Heart left ventricle (tissue), 16 donors: Measurements from ENCODE around the gene ESPN. TPM values are rescaled to one million over a fixed set of nuclear protein-coding genes. Genes with fewer than 3 reads are reported as not detected.
"Not testable (repeated sequence)": the region's sequence is repeated elsewhere in the genome, so short reads cannot be mapped to it uniquely, and the experiment has no call there.

Experiments used
- ATAC-seq, 4 donors: fragments of 200-7000 bp; cut with Tn5 transposase; one replicate each; pipeline ENCODE4 v1.9.1; 2020 to 2022; ENCODE audit warnings: moderate library complexity in 4 of 4, mild to moderate bottlenecking in 3 of 4, moderate number of reproducible peaks in 1 of 4
- DNase-seq, 5 donors: peaks; one replicate each; pipeline ENCODE4 v3.0.0-alpha.2; 2020
- H3K27ac ChIP-seq, 12 donors: fragments of 200-600 bp; sonication (generic) in 4 of 12; one replicate each; pipeline versions ENCODE4 v1.5.0 to v1.8.0; 2016 to 2022; ENCODE audit warnings: mild to moderate bottlenecking in 2 of 12
- H3K27me3 ChIP-seq, 9 donors: fragments of 200-600 bp; sonication (generic) in 2 of 9; one replicate each; pipeline versions ENCODE4 v1.5.1 to v1.8.0; 2016 to 2022; ENCODE audit warnings: mild to moderate bottlenecking in 3 of 9
- H3K36me3 ChIP-seq, 9 donors: fragments of 200-600 bp; sonication (generic) in 2 of 9; one replicate each; pipeline versions ENCODE4 v1.5.0 to v1.8.0; 2018 to 2022; ENCODE audit warnings: mild to moderate bottlenecking in 2 of 9
- H3K4me1 ChIP-seq, 12 donors: fragments of 200-600 bp; sonication (generic) in 4 of 12; one replicate each; pipeline versions ENCODE4 v1.5.0 to v1.8.0; 2016 to 2022; ENCODE audit warnings: mild to moderate bottlenecking in 3 of 12
- H3K4me3 ChIP-seq, 12 donors: fragments of 200-600 bp; sonication (generic) in 4 of 12; one replicate each; pipeline versions ENCODE4 v1.5.0 to v1.8.0; 2017 to 2022; ENCODE audit warnings: mild to moderate bottlenecking in 9 of 12, moderate library complexity in 4 of 12
- H3K9me3 ChIP-seq, 12 donors: fragments of 200-600 bp; sonication (generic) in 4 of 12; one replicate each; pipeline versions ENCODE4 v1.5.0 to v1.8.0; 2016 to 2022; ENCODE audit warnings: mild to moderate bottlenecking in 1 of 12
- POLR2A ChIP-seq, 2 donors: fragments of 450-650 bp; IDR thresholded peaks; one replicate each; pipeline ENCODE4 v1.6.1; 2017; ENCODE audit warnings: antibody characterized with exemption in 2 of 2, mild to moderate bottlenecking in 2 of 2, moderate library complexity in 2 of 2
- WGBS, 4 donors: extraction: QIAGEN DNeasy Blood & Tissue Kit in 2 of 4; methylation state at CpG; one replicate each; pipeline versions ENCODE4 v1.1.5 to v1.1.7; 2013 to 2018; 5-methylcytosine and 5-hydroxymethylcytosine counted together
- intact Hi-C, 10 donors: fragments of 100-400 bp; cut with DNase I; formaldehyde crosslinking; loops; one replicate each; pipeline versions ENCODE4 v1.11.1 to v1.14.2; 2022
- polyA plus RNA-seq, 2 donors: library from polyadenylated mRNA; stranded (reverse); fragments of 200-250 nt; gene quantifications; one replicate each; pipeline ENCODE4 v1.2.3, GENCODE V29; 2013
- total RNA-seq, 9 donors: library from RNA; depleted of rRNA in 2 of 9; stranded (reverse); fragments of >200 nt in 2 of 9; fragmentation: NEBNext Ultra II Directional in 3 of 9; extraction: Animal tissue kit (Norgen Biotek cat#: 25700) in 3 of 9; gene quantifications; one replicate each; pipeline versions ENCODE4 v1.1.0 to v1.2.4, GENCODE V29; 2016 to 2023
- TF ChIP-seq, protein P1 (sequence below), 12 donors: fragments of 200-600 bp; sonication (generic) in 4 of 12; IDR thresholded peaks; one replicate each; pipeline versions ENCODE4 v1.5.0 to v1.8.0; 2018 to 2022; ENCODE audit warnings: antibody characterized with exemption in 12 of 12, mild to moderate bottlenecking in 5 of 12
- donor health status: ischemic (EF 13 %, LVEDD 7.1; RV severe dilation, severe dysfunction).
- donor health status: healthy with polysubstance abuse.
- donor health status: DM: no; HTN: yes; CAD: no.
- donor health status: DM: no; HTN: no; CAD: no.
- donor health status: ischemic (EF 25% LVEDD 6.9; RV normal size, moderate dysfunction).
- donor health status: ischemic (EF 25% LVEDD 5.7; RV mildly dilated, moderate dysfunction).
- donor health status: healthy.
- donor health status: DM: yes; HTN: yes; CAD: no.
- donor health status: ischemic (EF 35%, LVEDD 5.7; RV mildly dilated, moderate dysfunction).
- donor health status: nonischemic (EF 11% LVEDD 7.7; RV severe dilation, severe dysfunction).
- donor health status: DM: yes; HTN: yes; CAD: no.
- donor health status: PGD.
- donor health status: ischemic (EF 29% LVEDD 5.4; RV normal size, mild dysfunction).
- donor health status: nonischemic (EF 23%, LVEDD 6.1; RV moderate dilation, normal function).

ESPN gene
- total and polyA plus RNA-seq, 11 donors, result 0.10 to 1.3 (median 0.21) TPM; not detected in 6

DNA sequence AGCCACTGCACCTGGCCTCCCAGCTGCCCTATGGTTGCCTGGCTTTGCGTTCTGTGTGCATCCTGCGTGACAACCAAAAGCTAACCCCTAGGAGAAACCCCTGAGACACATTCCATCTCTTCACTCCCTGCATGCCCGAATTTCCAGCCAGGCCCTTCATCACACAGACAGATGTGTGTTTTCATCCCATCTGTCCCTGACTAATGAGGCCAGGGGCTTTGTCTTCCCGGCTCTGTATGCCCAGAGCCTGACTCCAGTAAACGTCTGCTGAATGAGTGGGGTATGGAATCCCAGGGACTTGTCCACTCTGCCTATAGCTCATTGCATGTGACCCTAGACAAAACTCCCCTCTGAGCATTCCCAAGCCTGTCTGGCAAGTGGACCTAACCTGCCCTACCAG lies 9.6 kb downstream of the ESPN start:
- H3K36me3 ChIP-seq, result no peaks in the 10 kb centered on the region
- H3K4me3 ChIP-seq, result no peak overlapping the region
- H3K27ac ChIP-seq, result no peak overlapping the region
- ATAC-seq, result no peak
- TF ChIP-seq POLR2A (IDR thresholded peaks at IDR 0.05), result no peak
- TF ChIP-seq, protein P1, sequence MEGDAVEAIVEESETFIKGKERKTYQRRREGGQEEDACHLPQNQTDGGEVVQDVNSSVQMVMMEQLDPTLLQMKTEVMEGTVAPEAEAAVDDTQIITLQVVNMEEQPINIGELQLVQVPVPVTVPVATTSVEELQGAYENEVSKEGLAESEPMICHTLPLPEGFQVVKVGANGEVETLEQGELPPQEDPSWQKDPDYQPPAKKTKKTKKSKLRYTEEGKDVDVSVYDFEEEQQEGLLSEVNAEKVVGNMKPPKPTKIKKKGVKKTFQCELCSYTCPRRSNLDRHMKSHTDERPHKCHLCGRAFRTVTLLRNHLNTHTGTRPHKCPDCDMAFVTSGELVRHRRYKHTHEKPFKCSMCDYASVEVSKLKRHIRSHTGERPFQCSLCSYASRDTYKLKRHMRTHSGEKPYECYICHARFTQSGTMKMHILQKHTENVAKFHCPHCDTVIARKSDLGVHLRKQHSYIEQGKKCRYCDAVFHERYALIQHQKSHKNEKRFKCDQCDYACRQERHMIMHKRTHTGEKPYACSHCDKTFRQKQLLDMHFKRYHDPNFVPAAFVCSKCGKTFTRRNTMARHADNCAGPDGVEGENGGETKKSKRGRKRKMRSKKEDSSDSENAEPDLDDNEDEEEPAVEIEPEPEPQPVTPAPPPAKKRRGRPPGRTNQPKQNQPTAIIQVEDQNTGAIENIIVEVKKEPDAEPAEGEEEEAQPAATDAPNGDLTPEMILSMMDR (IDR thresholded peaks at IDR 0.05), result no peak
- WGBS, 4 donors, result 74 to 83% (median 77%) methylated on average over 5 of the region's 5 CpGs
- H3K27me3 ChIP-seq, result peaks cover 0 to 33% (median 10%) of the 10 kb centered on the region in 9 donors
- H3K4me1 ChIP-seq, result peaks cover 0 to 9% (median 0%) of the 10 kb centered on the region in 12 donors
- H3K9me3 ChIP-seq, result no peaks in the 10 kb centered on the region
- DNase-seq, result no peak
- intact Hi-C loops, result no loop called here

GRCh38 chr1:6435129-6435528 lies 10.6 kb downstream of the ESPN start:
- DNase-seq (no peak), ATAC-seq (no peak)
- TF ChIP-seq, protein P1 (IDR thresholded peaks at IDR 0.05), result no peak
- TF ChIP-seq POLR2A (IDR thresholded peaks at IDR 0.05), result no peak
- no peaks in the 10 kb centered on the region for H3K9me3 ChIP-seq
- intact Hi-C loops, result loop anchor here in 2 of 10 donors (5.0 kb wide), 2 partner anchors 73 to 188 kb away; no protein-coding TSS in a partner anchor
- no peaks in the 10 kb centered on the region for H3K36me3 ChIP-seq
- no peak overlapping the region for H3K27ac ChIP-seq
- no peak overlapping the region for H3K4me3 ChIP-seq
- peaks cover 0 to 4% (median 0%) of the 10 kb centered on the region in 12 donors for H3K4me1 ChIP-seq
- WGBS, 4 donors, result 84 to 91% (median 89%) methylated on average over 15 of the region's 15 CpGs
- peaks cover 0 to 37% (median 19%) of the 10 kb centered on the region in 9 donors for H3K27me3 ChIP-seq

- intact Hi-C loops, result loop anchor here in 2 of 10 donors (5.0 kb wide), 2 partner anchors 73 to 188 kb away; no protein-coding TSS in a partner anchor
- no peak for TF ChIP-seq POLR2A (IDR thresholded peaks at IDR 0.05)
- TF ChIP-seq, protein P1 (IDR thresholded peaks at IDR 0.05), result no peak
- no peaks in the 10 kb centered on the region for H3K36me3 ChIP-seq
Measured at GRCh38 chr1:6435547-6435946, 11.0 kb downstream of the ESPN start.

GRCh38 chr1:6436277-6436676 lies 11.7 kb downstream of the ESPN start:
- not testable (repeated sequence) for H3K9me3 ChIP-seq, H3K36me3 ChIP-seq, H3K27ac ChIP-seq, DNase-seq, ATAC-seq, H3K4me3 ChIP-seq, H3K4me1 ChIP-seq
- intact Hi-C loops, result loop anchor here in 2 of 10 donors (5.0 kb wide), 2 partner anchors 74 to 189 kb away; no protein-coding TSS in a partner anchor
- peaks cover 9 to 42% (median 24%) of the 10 kb centered on the region in 9 donors for H3K27me3 ChIP-seq
- 72 to 89% (median 82%) methylated on average over 3 of the region's 3 CpGs for WGBS, 4 donors

More at GRCh38 chr1:6435547-6435946, 11.0 kb downstream of the ESPN start:
- ATAC-seq (no peak), DNase-seq (no peak)
- 76 to 100% (median 90%) methylated on average over 2 to 3 of the region's 3 CpGs for WGBS, 4 donors
- Histone ChIP-seq H3K27me3 (peaks cover 1 to 39% (median 18%) of the 10 kb centered on the region in 9 donors), H3K4me3 (no peak overlapping the region), H3K9me3 (no peaks in the 10 kb centered on the region), H3K27ac (no peak overlapping the region), H3K4me1 (peaks cover 0 to 6% (median 0%) of the 10 kb centered on the region in 12 donors)
